ENCODE results near the gene ARL5C.

ARL5C gene

DNA sequence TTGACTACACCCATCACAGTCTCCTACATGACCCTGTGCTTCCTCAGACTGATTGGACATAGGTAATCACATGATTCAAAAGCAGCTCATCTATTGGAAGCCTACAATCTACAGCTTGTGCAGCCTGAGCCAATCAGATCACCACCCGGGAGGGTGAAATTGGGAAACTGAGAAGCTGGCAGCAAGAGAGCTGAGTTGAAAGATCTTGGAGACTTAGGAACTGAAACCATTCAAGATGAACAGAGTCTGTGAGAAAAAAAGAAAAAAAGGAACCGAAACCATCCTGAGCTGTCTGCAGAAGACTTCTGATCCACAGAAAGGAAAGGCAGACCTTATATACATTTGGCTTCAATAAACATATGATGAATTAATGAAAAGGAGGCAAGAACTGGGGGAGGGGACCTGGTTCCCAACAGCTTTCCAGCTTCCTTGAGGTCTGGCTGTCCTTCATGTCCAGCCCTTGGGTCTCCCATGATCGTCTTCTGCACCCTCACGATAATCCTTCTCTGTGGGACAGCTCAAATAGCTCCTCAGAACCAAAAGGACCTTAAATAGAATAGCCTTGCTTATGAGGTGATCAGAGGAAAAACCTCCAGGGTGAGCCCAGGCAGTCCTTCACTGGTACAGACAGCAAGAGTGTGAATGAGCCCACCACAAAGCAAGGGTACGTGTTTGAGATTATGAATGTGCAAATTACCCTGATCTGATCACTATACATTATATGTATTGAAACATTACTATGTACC lies 47.1 kb downstream of the ARL5C start:
- H4K20me1 ChIP-seq (ENCODE audit: low read depth, low read length): no peaks in the 10 kb centered on the region
- H3K4me2 ChIP-seq (ENCODE audit: low read depth, low read length, poor library complexity, severe bottlenecking): peak overlapping the region; percentile 10
- no peaks in the 10 kb centered on the region for H3K9me2 ChIP-seq (replicated peaks; ENCODE audit: insufficient read depth, low read length)
- H3K27me3 ChIP-seq (ENCODE audit: low read length): no peaks in the 10 kb centered on the region
- H3F3A ChIP-seq (ENCODE audit: insufficient read depth): no peaks in the 10 kb centered on the region
- H3K36me3 ChIP-seq (ENCODE audit: low read length): no peaks in the 10 kb centered on the region
- H3K27ac ChIP-seq (ENCODE audit: low read depth, low read length): no peak overlapping the region
- no peak overlapping the region for H3K4me3 ChIP-seq (ENCODE audit: insufficient read depth, low read length, poor library complexity, severe bottlenecking)
- TF ChIP-seq, protein P1, sequence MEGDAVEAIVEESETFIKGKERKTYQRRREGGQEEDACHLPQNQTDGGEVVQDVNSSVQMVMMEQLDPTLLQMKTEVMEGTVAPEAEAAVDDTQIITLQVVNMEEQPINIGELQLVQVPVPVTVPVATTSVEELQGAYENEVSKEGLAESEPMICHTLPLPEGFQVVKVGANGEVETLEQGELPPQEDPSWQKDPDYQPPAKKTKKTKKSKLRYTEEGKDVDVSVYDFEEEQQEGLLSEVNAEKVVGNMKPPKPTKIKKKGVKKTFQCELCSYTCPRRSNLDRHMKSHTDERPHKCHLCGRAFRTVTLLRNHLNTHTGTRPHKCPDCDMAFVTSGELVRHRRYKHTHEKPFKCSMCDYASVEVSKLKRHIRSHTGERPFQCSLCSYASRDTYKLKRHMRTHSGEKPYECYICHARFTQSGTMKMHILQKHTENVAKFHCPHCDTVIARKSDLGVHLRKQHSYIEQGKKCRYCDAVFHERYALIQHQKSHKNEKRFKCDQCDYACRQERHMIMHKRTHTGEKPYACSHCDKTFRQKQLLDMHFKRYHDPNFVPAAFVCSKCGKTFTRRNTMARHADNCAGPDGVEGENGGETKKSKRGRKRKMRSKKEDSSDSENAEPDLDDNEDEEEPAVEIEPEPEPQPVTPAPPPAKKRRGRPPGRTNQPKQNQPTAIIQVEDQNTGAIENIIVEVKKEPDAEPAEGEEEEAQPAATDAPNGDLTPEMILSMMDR (IDR thresholded peaks at IDR 0.05; ENCODE audit: insufficient read depth, low read length, poor library complexity, severe bottlenecking): no peak
- TF ChIP-seq EZH2phosphoT487 (conservative IDR thresholded peaks at IDR 0.05; ENCODE audit: low read length): no peak
- H2AFZ ChIP-seq (ENCODE audit: low read depth, low read length, severe bottlenecking): no peak overlapping the region
- no peaks in the 10 kb centered on the region for H3K9me3 ChIP-seq (ENCODE audit: insufficient read depth, low read length)
- H3K9ac ChIP-seq (ENCODE audit: low read length): no peak overlapping the region
- no peaks in the 10 kb centered on the region for H3K79me2 ChIP-seq (ENCODE audit: insufficient read depth, low read length)

DNA sequence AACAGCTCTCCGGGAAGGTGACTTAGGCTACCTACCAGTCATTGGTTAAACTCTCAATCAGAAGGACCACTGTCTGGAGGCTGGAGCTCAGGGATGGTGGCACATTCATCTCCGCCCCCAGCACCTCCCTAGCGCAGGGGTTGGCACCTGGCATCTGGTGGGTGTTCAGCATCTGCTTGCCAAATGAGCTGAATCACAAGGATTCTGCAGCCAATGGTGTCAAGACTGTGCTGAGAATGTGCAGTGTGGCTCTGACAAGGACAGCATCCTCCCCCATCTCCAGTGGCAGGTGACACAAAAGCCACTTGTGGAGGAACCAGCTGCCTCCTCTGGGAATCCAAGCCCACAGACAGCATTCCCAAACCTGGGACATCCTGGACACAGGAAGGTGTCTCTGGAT lies 49.7 kb downstream of the ARL5C start:
- Histone ChIP-seq H3K4me2 (ENCODE audit: low read depth, low read length, poor library complexity, severe bottlenecking) (no peak overlapping the region), H3K27ac (ENCODE audit: low read depth, low read length) (no peak overlapping the region), H3K36me3 (ENCODE audit: low read length) (no peaks in the 10 kb centered on the region), H2AFZ (ENCODE audit: low read depth, low read length, severe bottlenecking) (no peak overlapping the region), H4K20me1 (ENCODE audit: low read depth, low read length) (no peaks in the 10 kb centered on the region), H3K79me2 (ENCODE audit: insufficient read depth, low read length) (no peaks in the 10 kb centered on the region), H3K9ac (ENCODE audit: low read length) (no peak overlapping the region), H3F3A (ENCODE audit: insufficient read depth) (no peaks in the 10 kb centered on the region), H3K9me3 (ENCODE audit: insufficient read depth, low read length) (no peaks in the 10 kb centered on the region), H3K27me3 (ENCODE audit: low read length) (no peaks in the 10 kb centered on the region), H3K4me3 (ENCODE audit: insufficient read depth, low read length, poor library complexity, severe bottlenecking) (no peak overlapping the region), H3K9me2 (replicated peaks; ENCODE audit: insufficient read depth, low read length) (no peaks in the 10 kb centered on the region)
- TF ChIP-seq, protein P1 (IDR thresholded peaks at IDR 0.05; ENCODE audit: insufficient read depth, low read length, poor library complexity, severe bottlenecking): no peak
- TF ChIP-seq EZH2phosphoT487 (conservative IDR thresholded peaks at IDR 0.05; ENCODE audit: low read length): no peak

DNA sequence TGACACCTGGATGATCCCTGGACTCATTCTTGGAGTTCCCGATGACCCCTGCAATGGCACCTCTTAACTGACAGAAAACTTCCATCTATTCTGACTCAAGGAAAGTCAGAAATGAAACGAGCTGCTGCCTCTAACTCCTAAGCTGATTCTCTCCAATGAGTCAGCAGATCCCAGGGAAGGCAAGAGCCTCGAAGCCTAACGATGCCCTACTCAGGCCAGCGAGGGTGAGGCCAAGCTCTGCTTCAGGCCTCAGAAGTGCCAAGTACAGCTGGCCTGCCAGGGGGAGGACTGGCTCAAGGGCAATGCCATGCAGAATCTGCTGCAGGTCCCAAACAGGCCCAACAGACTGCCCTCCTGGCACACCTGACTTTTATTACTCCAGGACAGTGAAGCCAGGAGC lies 50.8 kb downstream of the ARL5C start:
- no peaks in the 10 kb centered on the region for H3F3A ChIP-seq (ENCODE audit: insufficient read depth)
- H3K9me2 ChIP-seq (replicated peaks; ENCODE audit: insufficient read depth, low read length): no peaks in the 10 kb centered on the region
- H3K4me3 ChIP-seq (ENCODE audit: insufficient read depth, low read length, poor library complexity, severe bottlenecking): no peak overlapping the region
- H3K27me3 ChIP-seq (ENCODE audit: low read length): no peaks in the 10 kb centered on the region
- H3K79me2 ChIP-seq (ENCODE audit: insufficient read depth, low read length): no peaks in the 10 kb centered on the region
- no peak overlapping the region for H3K27ac ChIP-seq (ENCODE audit: low read depth, low read length)
- H4K20me1 ChIP-seq (ENCODE audit: low read depth, low read length): no peaks in the 10 kb centered on the region
- H2AFZ ChIP-seq (ENCODE audit: low read depth, low read length, severe bottlenecking): no peak overlapping the region
- no peak for TF ChIP-seq EZH2phosphoT487 (conservative IDR thresholded peaks at IDR 0.05; ENCODE audit: low read length)
- TF ChIP-seq, protein P1 (IDR thresholded peaks at IDR 0.05; ENCODE audit: insufficient read depth, low read length, poor library complexity, severe bottlenecking): no peak
- H3K4me2 ChIP-seq (ENCODE audit: low read depth, low read length, poor library complexity, severe bottlenecking): no peak overlapping the region
- H3K9ac ChIP-seq (ENCODE audit: low read length): no peak overlapping the region
- no peaks in the 10 kb centered on the region for H3K36me3 ChIP-seq (ENCODE audit: low read length)
- no peaks in the 10 kb centered on the region for H3K9me3 ChIP-seq (ENCODE audit: insufficient read depth, low read length)

Measured in SU-DHL-6 (cell line).